ENCODE results near the gene PIH1D2.
"Not testable (repeated sequence)": the region's sequence is repeated elsewhere in the genome, so short reads cannot be mapped to it uniquely, and the experiment has no call there.

Gene PIH1D2

DNA sequence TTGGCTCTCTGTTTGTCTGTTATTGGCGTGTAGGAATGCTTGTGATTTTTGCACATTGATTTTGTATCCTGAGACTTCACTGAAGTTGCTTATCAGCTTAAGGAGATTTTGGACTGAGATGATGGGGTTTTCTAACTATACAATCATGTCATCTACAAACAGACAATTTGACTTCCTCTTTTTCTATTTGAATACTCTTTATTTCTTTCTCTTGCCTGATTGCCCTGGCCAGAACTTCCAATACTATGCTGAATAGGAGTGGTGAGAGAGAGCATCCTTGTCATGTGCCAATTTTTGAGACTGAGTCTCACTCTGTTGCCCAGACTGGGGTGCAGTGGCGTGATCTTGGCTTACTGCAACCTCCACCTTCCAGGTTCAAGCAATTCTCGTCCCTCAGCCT lies 25.6 kb downstream of the PIH1D2 start:
- peaks cover 10% of the 10 kb centered on the region for H3K36me3 ChIP-seq (ENCODE audit: control insufficient read depth, insufficient read depth, low read length)

DNA sequence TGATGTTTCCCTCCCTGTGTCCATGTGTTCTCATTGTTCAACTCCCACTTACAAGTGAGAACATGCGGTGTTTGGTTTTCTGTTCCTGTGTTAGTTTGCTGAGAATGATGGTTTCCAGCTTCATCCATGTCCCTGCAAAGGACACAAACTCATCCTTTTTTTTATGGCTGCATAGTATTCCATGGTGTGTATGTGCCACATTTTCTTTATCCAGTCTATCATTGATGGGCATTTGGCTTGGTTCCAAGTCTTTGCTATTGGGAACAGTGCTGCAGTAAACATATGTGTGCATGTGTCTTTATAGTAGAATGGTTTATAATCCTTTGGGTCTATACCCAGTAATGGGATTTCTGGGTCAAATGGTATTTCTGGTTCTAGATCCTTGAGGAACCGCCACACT lies 27.2 kb downstream of the PIH1D2 start:
- not testable (repeated sequence) for H3K9ac ChIP-seq (ENCODE audit: low read length); H3K36me3 ChIP-seq (ENCODE audit: control insufficient read depth, insufficient read depth, low read length); H3K4me3 ChIP-seq (ENCODE audit: low read length); H3K27me3 ChIP-seq (ENCODE audit: control insufficient read depth, insufficient read depth, low read length); H3K4me1 ChIP-seq (ENCODE audit: control insufficient read depth, insufficient read depth, low read length); H3K27ac ChIP-seq (ENCODE audit: low read depth, low read length)

More for the DNA sequence above, 25.6 kb downstream of the PIH1D2 start:
- H3K27me3 ChIP-seq (ENCODE audit: control insufficient read depth, insufficient read depth, low read length); H3K4me1 ChIP-seq (ENCODE audit: control insufficient read depth, insufficient read depth, low read length); H3K9ac ChIP-seq (ENCODE audit: low read length); H3K4me3 ChIP-seq (ENCODE audit: low read length); H3K27ac ChIP-seq (ENCODE audit: low read depth, low read length): not testable (repeated sequence)

DNA sequence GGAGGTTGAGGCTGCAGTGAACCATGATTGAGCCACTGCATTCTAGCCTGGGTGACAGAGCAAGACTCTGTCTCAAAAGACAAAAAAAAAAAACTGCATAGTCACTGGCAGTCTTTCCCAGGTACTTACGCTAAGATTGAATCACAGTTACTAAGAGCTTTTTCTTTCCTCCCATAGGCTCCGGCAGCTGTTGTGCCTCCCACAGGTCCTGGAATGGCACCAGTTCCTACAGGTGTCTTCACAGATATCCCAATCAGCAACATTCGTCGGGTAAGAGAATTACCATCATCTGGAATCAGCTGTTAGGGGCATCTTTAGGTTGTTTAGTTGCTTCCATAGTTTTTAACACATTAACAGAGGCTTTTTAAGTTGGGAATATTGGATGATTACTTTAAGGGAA lies 28.9 kb downstream of the PIH1D2 start:
- peaks cover 6% of the 10 kb centered on the region for H3K36me3 ChIP-seq (ENCODE audit: control insufficient read depth, insufficient read depth, low read length)
- no peak overlapping the region for H3K27ac ChIP-seq (ENCODE audit: low read depth, low read length)
- no peak overlapping the region for H3K4me3 ChIP-seq (ENCODE audit: low read length)
- H3K4me1 ChIP-seq (ENCODE audit: control insufficient read depth, insufficient read depth, low read length): no peaks in the 10 kb centered on the region
- H3K9ac ChIP-seq (ENCODE audit: low read length): no peak overlapping the region
- H3K27me3 ChIP-seq (ENCODE audit: control insufficient read depth, insufficient read depth, low read length): no peaks in the 10 kb centered on the region

DNA sequence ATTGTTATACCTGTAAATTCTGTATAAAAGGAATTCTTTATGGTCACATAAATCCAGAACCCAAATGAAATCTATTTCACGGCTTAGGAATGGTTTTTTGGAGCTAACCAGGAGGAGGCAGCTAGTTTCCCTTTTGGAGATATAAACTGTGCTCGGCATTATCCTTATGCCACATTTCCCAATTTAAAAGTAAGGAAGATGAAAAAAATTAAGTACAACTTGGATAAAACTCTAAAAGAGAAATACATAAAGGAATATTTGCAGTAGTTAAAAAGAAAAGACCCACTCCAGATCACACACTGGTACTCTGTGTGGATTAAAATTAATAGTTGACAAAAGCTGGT lies 30.9 kb downstream of the PIH1D2 start:
- Histone ChIP-seq H3K4me3 (ENCODE audit: low read length) (no peak overlapping the region), H3K36me3 (ENCODE audit: control insufficient read depth, insufficient read depth, low read length) (peaks cover 10% of the 10 kb centered on the region), H3K9ac (ENCODE audit: low read length) (no peak overlapping the region), H3K4me1 (ENCODE audit: control insufficient read depth, insufficient read depth, low read length) (no peaks in the 10 kb centered on the region), H3K27me3 (ENCODE audit: control insufficient read depth, insufficient read depth, low read length) (no peaks in the 10 kb centered on the region), H3K27ac (ENCODE audit: low read depth, low read length) (no peak overlapping the region)

DNA sequence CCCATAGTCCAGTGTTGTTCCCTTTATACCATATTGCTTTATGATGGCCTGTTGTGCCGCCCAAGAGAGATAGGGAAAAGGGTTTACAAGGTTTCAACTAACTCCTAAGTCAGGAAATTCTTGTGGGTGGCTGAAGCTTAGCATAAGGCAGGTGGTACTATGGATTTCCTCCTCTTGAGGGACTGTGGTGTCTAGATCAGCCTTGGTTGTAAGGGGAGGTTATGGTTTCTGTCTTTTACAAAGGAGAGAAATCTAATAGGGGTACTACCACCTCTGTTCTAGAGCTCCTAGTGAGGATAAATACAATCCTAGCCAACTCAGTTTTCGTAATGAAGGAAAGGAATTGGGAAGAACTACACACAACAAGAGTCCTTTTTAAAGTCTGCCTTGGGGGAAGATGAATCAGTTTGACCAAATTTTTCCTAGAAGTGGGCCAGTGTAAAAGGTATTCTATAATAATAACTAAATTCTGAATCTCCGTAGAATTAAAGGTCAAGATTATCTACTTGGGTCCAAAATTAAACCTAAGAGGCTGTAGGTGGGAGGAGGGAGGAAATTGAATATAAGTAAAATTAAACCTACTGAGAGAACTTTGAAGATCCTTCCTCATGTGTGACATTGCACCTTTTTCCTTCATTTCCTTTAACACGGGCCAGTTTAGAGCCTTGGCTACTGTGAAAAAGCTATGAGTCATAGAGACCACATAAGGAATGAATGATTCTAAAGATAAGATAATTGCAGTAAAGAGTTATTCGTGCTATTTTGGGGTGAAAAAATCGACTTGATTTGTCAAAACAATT lies 31.5 kb downstream of the PIH1D2 start:
- H3K27ac ChIP-seq (ENCODE audit: low read depth, low read length): no peak overlapping the region
- H3K4me3 ChIP-seq (ENCODE audit: low read length): no peak overlapping the region

DNA sequence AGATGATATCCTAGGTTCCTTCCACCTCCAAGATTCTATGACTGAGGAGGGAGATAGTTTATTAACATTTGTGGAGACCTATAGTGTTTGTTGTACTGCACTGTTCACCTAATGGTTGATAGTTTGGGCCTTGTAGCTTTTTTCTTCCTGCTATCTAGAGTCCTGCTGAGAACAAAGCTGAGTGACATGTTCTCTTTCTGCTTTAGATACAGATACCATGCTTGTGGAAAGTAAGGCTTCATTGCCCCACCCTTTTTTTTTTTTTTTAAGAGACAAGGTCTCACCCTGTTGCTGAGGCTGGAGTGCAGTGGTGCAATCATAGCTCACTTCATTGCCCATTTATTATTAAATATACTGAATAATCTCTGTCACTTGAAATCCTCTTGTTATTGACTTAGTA lies 36.3 kb downstream of the PIH1D2 start:
- H3K9ac ChIP-seq (ENCODE audit: low read length): no peak overlapping the region
- no peak overlapping the region for H3K27ac ChIP-seq (ENCODE audit: low read depth, low read length)
- H3K4me1 ChIP-seq (ENCODE audit: control insufficient read depth, insufficient read depth, low read length): no peaks in the 10 kb centered on the region
- peaks cover 10% of the 10 kb centered on the region for H3K36me3 ChIP-seq (ENCODE audit: control insufficient read depth, insufficient read depth, low read length)
- H3K4me3 ChIP-seq (ENCODE audit: low read length): no peak overlapping the region
- no peaks in the 10 kb centered on the region for H3K27me3 ChIP-seq (ENCODE audit: control insufficient read depth, insufficient read depth, low read length)

More for the DNA sequence above, 31.5 kb downstream of the PIH1D2 start:
- H3K27me3 ChIP-seq (ENCODE audit: control insufficient read depth, insufficient read depth, low read length): no peaks in the 10 kb centered on the region
- peaks cover 10% of the 10 kb centered on the region for H3K36me3 ChIP-seq (ENCODE audit: control insufficient read depth, insufficient read depth, low read length)
- no peak overlapping the region for H3K9ac ChIP-seq (ENCODE audit: low read length)
- no peaks in the 10 kb centered on the region for H3K4me1 ChIP-seq (ENCODE audit: control insufficient read depth, insufficient read depth, low read length)

DNA sequence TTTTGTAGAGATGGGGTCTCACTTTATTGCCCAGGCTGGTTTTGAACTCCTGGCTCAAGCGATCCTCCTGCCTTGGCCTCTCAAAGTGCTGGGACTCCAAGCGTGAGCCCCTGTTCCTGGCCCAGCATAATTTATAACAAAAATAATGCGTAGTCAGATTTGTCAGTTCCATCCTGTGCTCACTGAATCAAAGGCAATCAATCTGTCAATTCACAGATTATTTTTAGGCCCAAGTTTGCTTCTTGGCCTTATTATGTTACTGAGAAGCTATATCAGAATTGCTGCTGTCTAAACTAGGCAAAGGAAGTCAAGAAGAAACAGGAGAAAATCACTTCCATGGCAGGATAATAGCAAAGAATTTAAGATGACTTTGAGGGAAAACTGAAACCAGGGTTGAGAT lies 39.9 kb downstream of the PIH1D2 start:
- Histone ChIP-seq H3K4me1 (ENCODE audit: control insufficient read depth, insufficient read depth, low read length) (no peaks in the 10 kb centered on the region), H3K4me3 (ENCODE audit: low read length) (no peak overlapping the region), H3K36me3 (ENCODE audit: control insufficient read depth, insufficient read depth, low read length) (peaks cover 8% of the 10 kb centered on the region), H3K9ac (ENCODE audit: low read length) (no peak overlapping the region), H3K27ac (ENCODE audit: low read depth, low read length) (no peak overlapping the region), H3K27me3 (ENCODE audit: control insufficient read depth, insufficient read depth, low read length) (no peaks in the 10 kb centered on the region)

DNA sequence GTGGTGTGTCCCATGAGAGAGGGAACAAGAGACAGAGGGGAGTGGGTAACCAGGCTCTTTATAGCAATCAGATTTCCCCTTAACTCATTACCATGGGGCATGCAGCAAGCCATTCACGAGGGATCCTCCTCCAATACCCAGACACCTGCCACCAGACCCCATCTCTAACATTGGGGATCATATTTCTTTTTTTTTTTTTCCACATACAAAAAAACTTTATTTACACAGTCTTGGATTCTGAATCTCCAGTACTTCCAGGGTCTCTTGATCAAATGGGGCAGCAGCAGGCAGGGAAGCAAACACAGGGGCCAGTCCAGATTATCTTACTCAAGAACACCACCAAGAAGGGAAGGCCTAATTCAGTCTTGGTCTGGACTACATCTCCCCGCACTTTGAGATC lies 44.4 kb downstream of the PIH1D2 start:
- Histone ChIP-seq H3K4me3 (ENCODE audit: low read length) (no peak overlapping the region), H3K4me1 (ENCODE audit: control insufficient read depth, insufficient read depth, low read length) (peaks cover 7% of the 10 kb centered on the region), H3K27me3 (ENCODE audit: control insufficient read depth, insufficient read depth, low read length) (no peaks in the 10 kb centered on the region), H3K9ac (ENCODE audit: low read length) (no peak overlapping the region), H3K36me3 (ENCODE audit: control insufficient read depth, insufficient read depth, low read length) (peaks cover 11% of the 10 kb centered on the region), H3K27ac (ENCODE audit: low read depth, low read length) (no peak overlapping the region)

DNA sequence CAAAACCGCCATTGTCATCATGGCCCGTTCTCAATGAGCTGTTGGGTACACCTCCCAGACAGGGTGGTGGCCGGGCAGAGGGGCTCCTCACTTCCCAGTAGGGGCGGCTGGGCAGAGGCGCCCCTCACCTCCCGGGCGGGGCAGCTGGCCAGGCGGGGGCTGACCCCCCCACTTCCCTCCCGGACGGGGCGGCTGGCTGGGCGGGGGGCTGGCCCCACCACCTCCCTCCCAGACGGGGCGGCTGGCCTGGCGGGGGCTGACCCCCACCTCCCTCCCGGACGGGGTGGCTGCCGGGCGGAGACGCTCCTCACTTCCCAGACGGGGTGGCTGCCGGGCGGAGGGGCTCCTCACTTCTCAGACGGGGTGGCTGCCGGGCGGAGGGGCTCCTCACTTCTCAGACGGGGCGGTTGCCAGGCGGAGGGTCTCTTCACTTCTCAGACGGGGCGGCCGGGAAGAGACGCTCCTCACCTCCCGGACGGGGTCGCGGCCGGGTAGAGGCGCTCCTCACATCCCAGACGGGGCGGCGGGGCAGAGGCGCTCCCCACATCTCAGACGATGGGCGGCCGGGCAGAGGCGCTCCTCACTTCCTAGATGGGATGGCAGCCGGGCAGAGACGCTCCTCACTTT lies 46.9 kb downstream of the PIH1D2 start:
- not testable (repeated sequence) for H3K27me3 ChIP-seq (ENCODE audit: control insufficient read depth, insufficient read depth, low read length); H3K4me3 ChIP-seq (ENCODE audit: low read length); H3K27ac ChIP-seq (ENCODE audit: low read depth, low read length); H3K9ac ChIP-seq (ENCODE audit: low read length)
- H3K36me3 ChIP-seq (ENCODE audit: control insufficient read depth, insufficient read depth, low read length): peaks cover 11% of the 10 kb centered on the region
- peaks cover 10% of the 10 kb centered on the region for H3K4me1 ChIP-seq (ENCODE audit: control insufficient read depth, insufficient read depth, low read length)

DNA sequence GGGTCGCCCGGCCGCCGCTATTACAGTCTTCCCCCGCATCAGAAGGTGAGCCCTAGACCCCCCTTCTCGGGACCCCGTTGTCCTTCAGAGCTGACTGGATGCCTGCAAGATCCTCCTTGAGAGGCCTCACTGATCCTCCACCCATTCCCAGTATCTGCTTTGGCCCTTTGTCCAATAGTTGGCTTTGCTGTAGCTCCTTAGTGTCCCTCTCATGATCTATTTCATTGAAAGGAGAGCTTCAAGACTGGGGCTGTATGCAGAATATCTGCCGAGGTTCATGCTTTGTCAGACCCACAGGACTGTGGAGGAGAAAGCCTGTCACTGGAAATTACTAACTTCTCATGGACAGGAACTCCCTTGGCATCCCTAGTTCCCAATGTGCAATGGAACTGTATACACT lies 48.1 kb downstream of the PIH1D2 start:
- peak overlapping the region; percentile 81 for H3K9ac ChIP-seq (ENCODE audit: low read length)
- peak overlapping the region; percentile 91 for H3K27ac ChIP-seq (ENCODE audit: low read depth, low read length)
- no peaks in the 10 kb centered on the region for H3K27me3 ChIP-seq (ENCODE audit: control insufficient read depth, insufficient read depth, low read length)
- H3K4me3 ChIP-seq (ENCODE audit: low read length): peak overlapping the region; percentile 96
- H3K4me1 ChIP-seq (ENCODE audit: control insufficient read depth, insufficient read depth, low read length): peaks cover 10% of the 10 kb centered on the region
- H3K36me3 ChIP-seq (ENCODE audit: control insufficient read depth, insufficient read depth, low read length): peaks cover 11% of the 10 kb centered on the region

DNA sequence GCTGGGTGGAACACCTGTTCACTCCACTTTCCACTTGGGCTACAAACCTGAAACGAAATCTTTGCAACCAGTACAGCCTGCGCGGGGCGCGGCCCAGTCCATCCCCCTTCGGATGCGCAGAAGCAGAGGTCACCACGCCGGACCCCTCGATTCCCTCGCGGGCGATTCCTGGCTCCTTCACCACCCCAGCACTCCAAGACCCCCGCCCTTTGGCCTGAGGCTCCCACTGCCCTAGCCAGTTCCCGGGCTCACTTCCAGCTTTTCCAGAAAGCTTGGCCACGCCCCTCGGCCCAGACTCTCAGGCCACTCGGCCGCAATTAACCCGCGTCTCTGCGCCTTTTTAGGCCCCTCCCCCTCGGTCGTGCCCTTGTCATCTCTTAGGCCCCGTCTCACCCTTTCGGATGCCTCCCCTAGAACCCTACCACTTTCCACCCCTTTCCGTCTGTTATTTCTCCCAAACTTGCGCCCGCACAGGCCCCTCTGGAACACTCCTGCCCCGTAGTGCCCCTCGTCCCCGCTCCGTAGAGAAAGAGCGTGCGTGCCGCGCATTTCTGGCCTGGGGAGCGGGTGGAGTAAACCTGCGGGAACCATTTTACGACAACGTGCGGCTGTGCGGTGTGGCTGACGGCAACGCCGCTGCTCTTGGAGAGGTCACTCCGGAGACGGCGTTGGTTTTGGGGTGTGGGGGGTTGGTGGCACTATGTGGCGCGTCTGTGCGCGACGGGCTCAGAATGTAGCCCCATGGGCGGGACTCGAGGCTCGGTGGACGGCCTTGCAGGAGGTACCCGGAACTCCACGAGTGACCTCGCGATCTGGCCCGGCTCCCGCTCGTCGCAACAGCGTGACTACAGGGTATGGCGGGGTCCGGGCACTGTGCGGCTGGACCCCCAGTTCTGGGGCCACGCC lies 48.8 kb downstream of the PIH1D2 start, which contains the start of gene DLAT:
DLAT (plus strand) TSS at position 636 of the 906 bp plus-strand sequence; CDS start at position 701, 65 bp downstream.
- no peaks in the 10 kb centered on the region for H3K27me3 ChIP-seq (ENCODE audit: control insufficient read depth, insufficient read depth, low read length)
- H3K4me3 ChIP-seq (ENCODE audit: low read length): peak within 1 kb of the TSS; percentile 96
- H3K4me1 ChIP-seq (ENCODE audit: control insufficient read depth, insufficient read depth, low read length): peaks cover 10% of the 10 kb centered on the region
- H3K36me3 ChIP-seq (ENCODE audit: control insufficient read depth, insufficient read depth, low read length): peaks cover 11% of the 10 kb centered on the region
- H3K9ac ChIP-seq (ENCODE audit: low read length): peak within 1 kb of the TSS; percentile 81
- peak within 1 kb of the TSS; percentile 91 for H3K27ac ChIP-seq (ENCODE audit: low read depth, low read length)

DNA sequence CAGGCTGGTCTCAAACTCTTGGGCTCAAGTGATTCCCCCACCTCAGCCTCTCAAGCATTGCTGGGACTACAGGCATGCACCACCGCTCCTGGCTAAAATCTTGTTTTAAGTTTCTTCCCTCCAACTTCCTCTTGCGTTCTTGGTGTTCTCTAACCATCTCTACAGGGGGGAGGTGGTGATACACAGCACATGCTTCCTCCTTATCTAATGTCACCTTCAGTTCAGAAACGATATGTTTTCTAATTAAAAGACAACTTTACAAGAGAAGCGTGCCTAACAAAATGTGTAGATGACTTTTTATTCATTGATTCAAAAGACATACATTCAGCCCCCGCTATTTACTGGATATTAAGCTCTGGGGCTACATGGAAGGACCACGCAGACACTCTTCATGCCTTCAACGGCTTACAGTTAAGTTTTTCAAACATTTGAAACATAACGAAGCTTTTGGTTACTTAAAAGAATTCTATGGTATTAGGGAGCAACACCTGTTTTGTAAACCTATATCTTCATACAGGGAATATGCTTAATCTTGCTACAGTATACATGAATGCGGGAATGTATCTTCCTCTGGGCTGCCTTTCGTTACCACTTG lies 49.5 kb downstream of the PIH1D2 start:
- Histone ChIP-seq H3K4me1 (ENCODE audit: control insufficient read depth, insufficient read depth, low read length) (peaks cover 10% of the 10 kb centered on the region), H3K4me3 (ENCODE audit: low read length) (peak overlapping the region; percentile 96), H3K9ac (ENCODE audit: low read length) (peak overlapping the region; percentile 81), H3K27me3 (ENCODE audit: control insufficient read depth, insufficient read depth, low read length) (no peaks in the 10 kb centered on the region), H3K27ac (ENCODE audit: low read depth, low read length) (peak overlapping the region; percentile 91), H3K36me3 (ENCODE audit: control insufficient read depth, insufficient read depth, low read length) (peaks cover 12% of the 10 kb centered on the region)
